NCI-H1105 (cell line): ENCODE measurements around the gene MKKS.
"Not testable (repeated sequence)": the region's sequence is repeated elsewhere in the genome, so short reads cannot be mapped to it uniquely, and the experiment has no call there.

Source experiments
- DNase-seq: peaks from one replicate; lab custom pipeline; 2025; lab: John Stamatoyannopoulos, UW

Gene MKKS

DNA sequence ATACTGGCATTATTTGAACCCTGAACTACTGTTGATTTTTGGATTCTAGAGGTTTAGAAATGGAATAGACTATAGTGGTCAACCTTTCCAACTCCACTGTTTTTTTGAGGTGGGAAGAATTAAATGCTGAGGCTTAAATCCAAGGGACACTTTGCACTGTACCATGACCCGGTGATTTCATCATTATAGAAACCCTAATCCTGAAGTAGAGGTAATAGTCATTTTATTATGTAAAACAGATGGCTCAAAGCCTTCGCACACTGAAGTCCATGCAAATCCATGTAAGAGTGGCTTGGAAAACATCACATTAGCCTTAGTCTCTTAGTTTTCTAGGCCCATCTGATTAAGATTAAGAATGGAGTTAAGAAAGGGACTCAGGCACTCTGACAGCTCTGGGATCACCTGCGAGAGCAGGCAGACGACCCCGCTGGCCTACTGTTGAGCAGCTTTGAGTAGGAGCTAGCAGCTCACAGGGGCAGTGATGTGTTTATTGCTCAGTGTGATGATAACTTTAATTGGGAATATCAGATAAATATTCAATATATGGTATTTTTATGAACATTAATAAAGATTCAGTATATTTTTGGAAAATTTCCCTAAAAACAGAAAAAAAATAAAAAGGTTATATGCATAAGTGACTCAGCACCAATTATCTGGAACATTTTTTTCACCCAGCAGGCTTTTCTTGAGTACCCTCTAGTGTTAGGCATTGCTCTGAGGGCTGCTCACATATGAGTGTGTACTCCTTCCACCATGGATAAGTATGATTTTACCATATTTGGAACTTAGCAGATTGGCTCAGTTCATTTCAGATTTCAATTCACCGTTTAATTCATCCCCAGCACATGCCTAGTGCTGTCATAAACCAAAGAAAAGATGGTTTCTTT lies 14.5 kb upstream of the MKKS start:
- no peak for DNase-seq

GRCh38 chr20:10447028-10447427 lies 13.0 kb upstream of the MKKS start:
- no peak for DNase-seq

GRCh38 chr20:10445758-10446157 lies 11.7 kb upstream of the MKKS start:
- DNase-seq: no peak

DNA sequence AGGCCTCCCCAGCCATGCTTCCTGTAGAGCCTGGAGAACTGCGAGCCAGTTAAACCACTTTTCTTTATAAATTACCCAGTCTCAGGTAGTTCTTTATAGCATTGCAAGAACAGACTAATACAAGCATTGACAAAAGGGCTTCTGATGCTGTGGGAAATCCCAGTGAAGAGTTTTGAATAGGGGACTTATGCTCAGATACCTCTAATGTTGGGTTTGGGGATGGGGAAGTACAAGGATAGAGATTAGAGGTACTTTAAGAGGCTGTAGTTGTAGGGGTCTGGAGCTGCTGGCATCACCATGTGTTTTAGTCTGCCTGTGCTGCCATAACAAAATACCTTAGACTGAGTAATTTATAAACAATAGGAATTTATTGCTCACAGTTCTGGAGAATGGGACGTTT lies 9.9 kb upstream of the MKKS start:
- DNase-seq: no peak

DNA sequence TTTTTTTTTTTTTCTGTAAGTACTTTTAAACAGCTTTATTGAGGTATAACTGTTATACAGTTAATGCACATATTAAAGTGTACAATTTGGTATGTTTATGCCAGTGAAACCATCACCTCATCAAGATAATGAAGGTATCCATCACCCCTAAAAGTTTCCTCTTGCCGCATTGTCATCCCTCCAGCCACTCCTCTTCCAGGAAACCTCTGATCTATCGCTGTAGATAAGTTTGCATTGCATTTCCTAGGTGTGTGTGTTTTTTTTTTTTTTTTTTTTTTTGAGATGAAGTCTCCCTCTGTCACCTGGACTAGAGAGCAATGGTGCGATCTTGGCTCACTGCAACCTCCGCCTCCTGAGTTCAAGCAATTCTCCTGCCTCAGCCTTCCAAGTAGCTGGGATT lies 4.2 kb upstream of the MKKS start:
- DNase-seq: no peak

DNA sequence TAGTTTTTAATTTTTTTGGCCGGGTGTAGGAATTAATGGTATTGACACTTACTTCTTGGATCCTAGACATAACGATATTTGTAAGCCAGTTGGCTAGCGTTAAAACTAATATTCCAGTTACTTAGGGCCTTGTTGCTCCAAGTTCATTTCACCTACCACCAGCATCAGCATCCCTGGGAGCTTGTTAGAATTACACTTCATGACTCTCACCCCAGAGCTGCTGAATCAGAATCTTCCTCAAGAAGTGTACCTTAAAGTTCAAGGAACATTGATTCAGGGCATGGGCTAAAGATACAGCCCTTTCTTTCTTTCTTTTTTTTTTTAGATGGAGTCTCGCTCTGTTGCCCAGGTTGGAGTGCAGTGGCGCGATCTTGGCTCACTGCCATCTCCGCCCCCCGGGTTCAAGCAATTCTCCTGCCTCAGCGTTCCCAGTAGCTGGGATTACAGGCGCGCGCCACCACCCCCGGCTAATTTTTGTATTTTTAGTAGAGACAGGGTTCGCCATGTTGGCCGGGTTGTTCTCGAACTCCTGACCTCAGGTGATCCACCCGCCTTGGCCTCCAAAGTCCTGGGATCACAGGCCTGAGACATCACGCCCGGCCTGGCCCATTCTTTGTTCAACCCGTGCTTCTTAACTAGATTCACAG lies 2.2 kb upstream of the MKKS start:
- DNase-seq: no peak

DNA sequence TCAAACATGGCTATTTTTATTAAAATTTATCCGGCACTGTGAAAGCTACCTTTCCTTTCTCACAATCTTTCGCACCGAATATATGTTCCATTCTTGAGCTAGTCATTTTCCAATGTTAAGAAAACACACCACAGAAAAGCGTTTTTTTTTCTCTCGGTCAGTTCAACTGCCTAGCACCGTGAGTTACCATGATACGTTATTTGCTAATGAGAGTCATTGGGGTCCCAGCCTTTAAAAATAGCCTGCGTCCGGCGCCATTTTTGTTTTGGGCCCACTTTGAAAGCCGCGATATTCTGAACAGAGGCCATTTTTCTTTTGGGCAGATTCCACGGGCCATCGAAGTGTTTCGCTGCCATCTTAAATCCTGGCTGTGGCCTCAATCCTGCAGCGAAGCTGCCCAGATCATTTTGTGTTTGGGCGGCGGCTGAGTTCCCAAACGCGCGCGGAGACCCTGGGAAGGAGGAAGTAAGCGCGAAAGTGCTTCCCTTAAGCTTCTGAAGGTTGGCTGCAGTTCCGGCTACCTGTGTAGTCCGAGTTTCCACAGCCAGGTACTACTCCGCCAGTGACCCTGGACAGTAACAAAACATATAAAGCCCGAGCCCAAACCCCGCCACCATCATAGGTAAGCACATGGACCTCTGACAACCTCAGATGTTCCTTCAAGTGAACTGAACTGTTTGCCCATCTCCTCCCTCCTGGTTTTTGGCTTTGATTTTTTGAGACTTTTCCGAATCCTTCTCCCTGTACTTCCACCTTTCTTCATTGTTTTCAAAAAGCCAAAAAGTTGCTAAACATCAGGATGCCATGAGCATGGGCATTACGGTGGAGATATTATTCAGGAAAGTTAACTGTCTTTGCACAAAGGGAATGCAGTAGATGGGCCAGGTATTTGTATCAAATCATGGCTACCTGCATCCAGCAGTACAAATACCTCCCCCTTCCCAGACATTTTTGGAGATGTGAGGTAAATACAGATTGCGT lies 1.1 kb upstream of the MKKS start, which contains the start of gene SLX4IP:
TSS of gene SLX4IP (plus strand) at position 474 of the 981 bp plus-strand sequence. CDS start 22,900 bp downstream, outside the sequence.
- peak; percentile 97 for DNase-seq

DNA sequence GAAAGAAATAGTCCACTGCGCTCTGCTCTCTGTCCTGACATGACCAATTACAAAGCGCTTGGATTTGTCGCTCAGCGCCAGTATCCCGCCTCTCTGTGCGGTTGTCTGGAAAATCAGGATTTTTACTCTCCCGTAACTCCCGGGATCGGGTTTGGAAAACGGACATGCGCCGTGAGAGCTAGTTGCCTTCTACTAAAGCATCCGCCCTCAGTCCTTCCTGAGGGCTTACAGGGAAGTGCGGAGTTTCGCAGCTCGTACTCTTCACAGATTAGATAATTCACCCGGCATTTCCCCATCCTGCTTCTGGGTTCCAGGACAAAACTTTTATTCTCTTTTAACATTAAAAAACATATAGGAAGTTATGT lies 427 bp upstream of the MKKS start:
- peak; percentile 98 for DNase-seq

- DNase-seq: no peak
Observed at GRCh38 chr20:10433014-10433622, 904 bp downstream of the MKKS start.

- DNase-seq: no peak
Observed at GRCh38 chr20:10432079-10432478, 1.9 kb downstream of the MKKS start.

GRCh38 chr20:10430704-10431103 lies 3.3 kb downstream of the MKKS start:
- no peak for DNase-seq

GRCh38 chr20:10430000-10430466 lies 4.0 kb downstream of the MKKS start:
- DNase-seq: no peak

GRCh38 chr20:10429443-10429981 lies 4.5 kb downstream of the MKKS start:
- DNase-seq: no peak

GRCh38 chr20:10428008-10428407 lies 6.0 kb downstream of the MKKS start:
- no peak for DNase-seq

DNA sequence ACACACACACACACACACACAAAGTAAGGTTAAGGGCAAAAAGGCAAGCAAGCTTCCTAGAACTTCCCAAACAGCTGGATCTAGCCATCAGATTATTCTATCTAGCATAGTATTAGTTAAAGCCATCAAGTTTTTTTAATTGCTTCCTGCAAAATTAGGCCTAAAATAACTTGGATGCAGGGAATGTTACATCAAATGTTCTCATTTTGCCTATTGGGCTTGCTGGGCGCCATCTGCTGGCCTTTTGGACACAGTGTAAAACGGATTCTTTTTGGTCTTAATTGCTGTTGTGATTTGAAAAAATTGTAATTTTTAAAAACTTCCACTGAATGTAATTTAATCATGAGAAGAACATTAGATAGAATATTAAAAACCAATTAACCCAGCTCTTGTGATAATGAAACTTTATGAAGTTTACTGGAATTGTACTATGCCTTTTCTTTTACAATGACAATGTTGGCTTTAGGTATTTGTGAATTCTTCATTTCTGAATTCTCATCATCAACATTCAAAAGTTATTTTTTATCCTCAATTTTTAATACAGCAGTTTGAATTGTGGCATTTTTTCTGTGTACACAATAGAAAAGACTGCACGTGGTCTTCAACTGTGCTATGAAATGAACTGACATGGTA lies 6.8 kb downstream of the MKKS start:
- peak; percentile 50 for DNase-seq

GRCh38 chr20:10423735-10424134 lies 10.3 kb downstream of the MKKS start:
- no peak for DNase-seq

DNA sequence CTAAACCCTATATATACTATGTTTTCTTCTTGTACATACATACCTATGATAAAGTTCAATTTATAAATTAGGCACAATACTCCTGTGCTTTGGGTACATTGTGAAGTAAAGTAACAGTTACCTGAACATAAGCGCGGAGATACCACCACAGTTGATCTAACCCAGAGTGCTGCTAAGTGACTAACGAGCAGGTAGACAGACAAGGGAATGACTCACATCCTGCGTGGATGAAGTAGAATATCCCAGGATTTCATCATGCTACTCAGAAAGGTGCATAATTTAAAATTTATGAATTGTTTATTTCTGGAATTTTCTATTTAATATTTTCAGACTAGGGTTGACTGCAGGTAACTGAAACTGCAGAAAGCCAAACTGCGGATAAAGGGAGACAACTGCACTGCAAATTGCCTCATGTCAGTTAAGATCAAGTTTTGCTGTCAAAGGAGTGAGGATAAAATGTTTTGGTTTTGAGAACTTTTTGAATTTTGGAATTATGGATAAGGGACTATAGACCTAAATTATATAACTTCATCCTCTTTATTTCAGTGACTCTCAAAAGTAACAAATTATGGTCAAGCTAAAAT lies 14.4 kb downstream of the MKKS start:
- no peak for DNase-seq

- DNase-seq: not testable (repeated sequence)
Observed at GRCh38 chr20:10417218-10417617, 16.8 kb downstream of the MKKS start.

DNA sequence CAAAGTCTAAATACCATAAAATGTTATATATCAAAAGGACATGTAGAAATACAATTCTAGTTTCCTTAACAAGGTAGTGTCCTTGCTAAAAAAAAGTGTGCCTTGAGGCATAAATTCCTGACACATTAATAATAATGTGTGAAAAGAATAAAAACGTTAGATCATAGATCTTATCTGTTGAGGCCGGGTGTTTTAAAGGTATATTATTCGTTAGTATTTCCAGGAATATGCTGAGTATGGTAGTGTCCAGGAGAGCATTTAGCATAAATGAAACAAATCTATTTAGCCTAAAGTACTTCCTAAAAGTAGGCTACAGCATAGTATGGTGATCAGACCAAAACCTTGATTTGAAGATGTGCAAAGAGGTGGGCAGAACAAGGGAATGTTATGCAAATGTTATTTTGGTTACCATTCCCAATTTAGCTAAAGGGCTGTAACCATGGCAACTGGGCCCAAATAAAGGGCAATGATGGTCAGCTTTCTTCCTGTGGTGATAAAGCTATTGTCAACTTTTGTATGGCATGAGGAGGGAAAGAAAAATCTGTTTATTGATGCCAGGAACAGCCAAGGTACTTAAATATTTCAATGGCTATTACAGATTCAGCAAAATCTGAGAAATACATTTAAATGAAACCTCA lies 18.9 kb downstream of the MKKS start:
- DNase-seq: no peak
